Measurements from ENCODE around the gene PIK3R3. TPM values are rescaled to one million over a fixed set of nuclear protein-coding genes. Genes with fewer than 3 reads are reported as not detected.

Gene PIK3R3
- total RNA-seq, 4 donors from 2014 or later = 3.0 to 5.9 (median 4.7) TPM

DNA sequence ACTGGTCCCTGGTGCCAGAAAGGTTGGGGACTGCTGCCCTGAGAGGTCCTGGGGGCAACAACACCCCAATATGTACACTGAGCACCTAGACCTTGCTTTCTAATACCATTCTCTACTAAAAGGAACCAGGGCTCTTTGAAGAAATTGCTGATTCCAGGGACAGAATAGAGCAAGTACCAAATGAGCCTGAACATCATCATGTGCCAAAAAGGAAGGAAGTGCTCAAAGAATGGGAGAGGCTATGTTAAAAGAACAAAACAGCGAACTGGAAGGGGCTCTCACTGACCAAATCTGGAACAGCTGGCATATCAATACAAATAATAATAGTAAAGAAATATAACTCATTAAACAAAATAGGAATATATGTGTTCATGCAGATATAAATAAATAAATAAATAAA, 50.8 kb downstream of the PIK3R3 start:
- H3K27me3 ChIP-seq = no peaks in the 10 kb centered on the region
- no peak for DNase-seq
- in situ Hi-C loops (cut with MboI; ENCODE audit: low pct_ligation_motif_present in 1 of 4, low pct_unique_long_range_greater_than_20kb in 1 of 4, low sequenced_read_pairs in 3 of 4) (no loop called here), intact Hi-C loops (cut with DNase I; ENCODE audit: low total_unique reads) (no loop called here)
- H3K4me1 ChIP-seq = no peaks in the 10 kb centered on the region
- no peaks in the 10 kb centered on the region for H3K36me3 ChIP-seq
- H3K27ac ChIP-seq = no peak overlapping the region
- TF ChIP-seq POLR2AphosphoS5 (IDR thresholded peaks at IDR 0.05) (no peak), EP300 (IDR thresholded peaks at IDR 0.05; ENCODE audit: low read depth) (no peak), POLR2A (IDR thresholded peaks at IDR 0.05) (no peak)
- TF ChIP-seq, protein P1, sequence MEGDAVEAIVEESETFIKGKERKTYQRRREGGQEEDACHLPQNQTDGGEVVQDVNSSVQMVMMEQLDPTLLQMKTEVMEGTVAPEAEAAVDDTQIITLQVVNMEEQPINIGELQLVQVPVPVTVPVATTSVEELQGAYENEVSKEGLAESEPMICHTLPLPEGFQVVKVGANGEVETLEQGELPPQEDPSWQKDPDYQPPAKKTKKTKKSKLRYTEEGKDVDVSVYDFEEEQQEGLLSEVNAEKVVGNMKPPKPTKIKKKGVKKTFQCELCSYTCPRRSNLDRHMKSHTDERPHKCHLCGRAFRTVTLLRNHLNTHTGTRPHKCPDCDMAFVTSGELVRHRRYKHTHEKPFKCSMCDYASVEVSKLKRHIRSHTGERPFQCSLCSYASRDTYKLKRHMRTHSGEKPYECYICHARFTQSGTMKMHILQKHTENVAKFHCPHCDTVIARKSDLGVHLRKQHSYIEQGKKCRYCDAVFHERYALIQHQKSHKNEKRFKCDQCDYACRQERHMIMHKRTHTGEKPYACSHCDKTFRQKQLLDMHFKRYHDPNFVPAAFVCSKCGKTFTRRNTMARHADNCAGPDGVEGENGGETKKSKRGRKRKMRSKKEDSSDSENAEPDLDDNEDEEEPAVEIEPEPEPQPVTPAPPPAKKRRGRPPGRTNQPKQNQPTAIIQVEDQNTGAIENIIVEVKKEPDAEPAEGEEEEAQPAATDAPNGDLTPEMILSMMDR (IDR thresholded peaks at IDR 0.05) = no peak
- H3K4me3 ChIP-seq = no peak overlapping the region
- 81% methylated on average over 1 of the region's 1 CpG; no CpG with 5 or more reads in 1 of the 2 donors for WGBS, 2 donors (ENCODE audit: low coverage in 1 of 2)
- H3K9me3 ChIP-seq = no peaks in the 10 kb centered on the region

DNA sequence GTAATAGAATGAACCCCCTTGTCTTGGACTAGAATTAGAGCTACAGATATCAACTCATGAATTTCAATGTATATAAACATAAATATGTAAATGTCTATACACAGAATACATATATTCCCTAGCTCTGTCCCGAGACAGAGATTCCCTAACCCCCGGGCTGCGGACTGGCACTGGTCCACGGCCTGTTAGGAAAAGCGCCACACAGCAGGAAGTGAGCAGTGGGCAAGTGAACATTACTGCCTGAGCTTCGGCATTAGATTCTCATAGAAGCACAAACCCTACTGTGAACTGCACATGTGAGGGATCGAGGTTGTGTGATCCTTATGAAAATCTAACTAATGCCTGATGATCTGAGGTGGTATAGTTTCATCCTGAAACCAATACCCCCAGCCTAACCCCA, 51.2 kb downstream of the PIK3R3 start:
- DNase-seq = no peak
- intact Hi-C loops (cut with DNase I; ENCODE audit: low total_unique reads) = no loop called here
- no peaks in the 10 kb centered on the region for H3K4me1 ChIP-seq

DNA sequence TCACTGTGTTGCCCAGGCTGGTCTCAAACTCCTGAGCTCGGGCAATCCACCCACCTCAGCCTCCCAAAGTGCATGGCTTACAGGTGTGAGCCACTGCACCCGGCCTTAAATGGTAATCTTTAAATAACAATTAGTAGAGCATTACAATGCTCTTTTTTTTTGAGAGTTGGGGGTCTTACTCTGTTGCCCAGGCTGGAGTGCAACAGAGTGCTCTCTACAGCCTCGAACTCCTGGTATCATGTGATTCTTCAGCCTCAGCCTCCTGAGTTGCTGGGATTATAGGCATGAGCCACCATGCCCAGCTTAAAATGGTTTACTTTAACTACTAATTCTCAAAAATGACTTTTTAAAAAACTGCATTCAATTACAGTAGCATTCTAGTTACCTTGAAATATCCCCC, 52.2 kb downstream of the PIK3R3 start:
- intact Hi-C loops (cut with DNase I; ENCODE audit: low total_unique reads) = no loop called here
- Histone ChIP-seq H3K27ac (no peak overlapping the region), H3K36me3 (no peaks in the 10 kb centered on the region), H3K4me3 (no peak overlapping the region), H3K9me3 (no peaks in the 10 kb centered on the region), H3K4me1 (no peaks in the 10 kb centered on the region), H3K27me3 (no peaks in the 10 kb centered on the region)
- WGBS, 2 donors (ENCODE audit: low coverage in 1 of 2) = 96 to 100% methylated on average over 1 to 3 of the region's 3 CpGs
- in situ Hi-C loops (cut with MboI; ENCODE audit: low pct_ligation_motif_present in 1 of 4, low pct_unique_long_range_greater_than_20kb in 1 of 4, low sequenced_read_pairs in 3 of 4) = no loop called here
- TF ChIP-seq POLR2AphosphoS5 (IDR thresholded peaks at IDR 0.05) = no peak
- no peak for DNase-seq

More for the DNA sequence above, 51.2 kb downstream of the PIK3R3 start:
- Histone ChIP-seq H3K9me3 (no peaks in the 10 kb centered on the region), H3K4me3 (no peak overlapping the region), H3K36me3 (no peaks in the 10 kb centered on the region), H3K27ac (no peak overlapping the region), H3K27me3 (no peaks in the 10 kb centered on the region)
- 50 to 89% methylated on average over 1 to 7 of the region's 7 CpGs for WGBS, 2 donors (ENCODE audit: low coverage in 1 of 2)
- in situ Hi-C loops (cut with MboI; ENCODE audit: low pct_ligation_motif_present in 1 of 4, low pct_unique_long_range_greater_than_20kb in 1 of 4, low sequenced_read_pairs in 3 of 4) = no loop called here
- TF ChIP-seq, protein P1 (IDR thresholded peaks at IDR 0.05) = no peak
- TF ChIP-seq POLR2AphosphoS5 (IDR thresholded peaks at IDR 0.05) (no peak), EP300 (IDR thresholded peaks at IDR 0.05; ENCODE audit: low read depth) (no peak), POLR2A (IDR thresholded peaks at IDR 0.05) (no peak)

DNA sequence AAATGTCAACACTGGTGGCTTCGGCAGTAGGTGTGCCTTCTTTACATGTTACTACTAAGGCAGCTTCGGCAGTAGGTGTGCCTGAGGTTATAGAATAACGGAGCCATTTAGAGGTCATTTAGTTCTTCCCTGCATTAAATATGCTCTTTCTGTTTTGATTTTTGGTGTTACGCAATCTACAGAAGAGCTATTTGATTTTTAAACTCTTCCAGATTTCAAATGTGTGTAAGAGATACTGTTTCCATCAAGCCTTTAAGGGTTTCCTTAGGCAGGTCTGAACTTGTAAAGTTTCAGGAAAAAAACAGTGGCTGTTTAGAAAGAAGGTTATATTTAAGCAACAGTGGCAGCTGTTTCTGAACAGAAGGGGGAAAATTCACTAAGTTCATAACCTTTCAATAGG, 54.8 kb downstream of the PIK3R3 start:
- TF ChIP-seq POLR2AphosphoS5 (IDR thresholded peaks at IDR 0.05) = no peak
- no peak for TF ChIP-seq EP300 (IDR thresholded peaks at IDR 0.05; ENCODE audit: low read depth)
- no peak for TF ChIP-seq POLR2A (IDR thresholded peaks at IDR 0.05)
- TF ChIP-seq, protein P1 (IDR thresholded peaks at IDR 0.05) = no peak
- in situ Hi-C loops (cut with MboI; ENCODE audit: low pct_ligation_motif_present in 1 of 4, low pct_unique_long_range_greater_than_20kb in 1 of 4, low sequenced_read_pairs in 3 of 4) = no loop called here
- Histone ChIP-seq H3K27ac (no peak overlapping the region), H3K27me3 (no peaks in the 10 kb centered on the region), H3K4me1 (no peaks in the 10 kb centered on the region), H3K9me3 (no peaks in the 10 kb centered on the region), H3K4me3 (no peak overlapping the region), H3K36me3 (no peaks in the 10 kb centered on the region)
- 86 to 88% methylated on average over 4 of the region's 4 CpGs for WGBS, 2 donors (ENCODE audit: low coverage in 1 of 2)
- intact Hi-C loops (cut with DNase I; ENCODE audit: low total_unique reads) = no loop called here
- DNase-seq = no peak

DNA sequence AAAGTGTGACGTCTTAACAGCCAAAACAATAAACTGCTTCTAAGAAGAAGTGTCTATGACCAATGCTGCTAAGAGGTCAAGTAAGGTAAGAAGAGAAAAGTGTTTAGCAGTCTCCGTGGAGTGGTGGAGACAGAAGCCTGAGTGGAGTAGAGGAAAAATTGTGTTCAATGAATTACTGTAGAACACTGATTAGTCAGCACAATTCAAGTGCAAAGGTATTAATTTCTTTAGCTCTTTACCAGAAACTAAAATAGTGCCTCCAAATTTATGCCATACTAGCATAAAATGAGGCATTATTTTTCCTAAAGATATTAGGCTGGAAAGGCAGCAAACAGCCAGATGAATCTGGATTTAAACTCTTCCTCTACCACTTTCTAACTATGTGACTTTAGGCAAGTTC, 56.1 kb downstream of the PIK3R3 start:
- intact Hi-C loops (cut with DNase I; ENCODE audit: low total_unique reads) (no loop called here), in situ Hi-C loops (cut with MboI; ENCODE audit: low pct_ligation_motif_present in 1 of 4, low pct_unique_long_range_greater_than_20kb in 1 of 4, low sequenced_read_pairs in 3 of 4) (no loop called here)
- H3K27me3 ChIP-seq = no peaks in the 10 kb centered on the region
- 91% methylated on average over 2 of the region's 2 CpGs for whole genome bisulfite sequencing, 2 donors (ENCODE audit: low coverage in 1 of 2)
- no peaks in the 10 kb centered on the region for H3K36me3 ChIP-seq
- no peak overlapping the region for H3K27ac ChIP-seq
- no peak for DNase-seq
- H3K9me3 ChIP-seq = no peaks in the 10 kb centered on the region
- TF ChIP-seq POLR2A (IDR thresholded peaks at IDR 0.05) = no peak
- no peak overlapping the region for H3K4me3 ChIP-seq
- no peaks in the 10 kb centered on the region for H3K4me1 ChIP-seq
